ENCODE data around the gene ZNF124. TPM values are rescaled to one million over a fixed set of nuclear protein-coding genes. Genes with fewer than 3 reads are reported as not detected.

Gene ZNF124
- total and polyA plus RNA-seq, 4 experiments from 2014 or later = 6.6 to 26.8 (median 17.1) TPM

GRCh38 chr1:247115141-247115510, 56.7 kb downstream of the ZNF124 start:
- peak overlapping the region in 1 of 8 donors; percentile 7 for H3K4me3 Mint-ChIP-seq
- peaks cover 5 to 6% (median 6%) of the 10 kb centered on the region in 4 donors for H3K4me1 Mint-ChIP-seq
- peak overlapping the region in 2 of 7 donors; percentile 36 to 42 for H3K27ac Mint-ChIP-seq
- intact Hi-C loops (cut with micrococcal nuclease) = no loop called here
- Histone ChIP-seq H3K27ac (ENCODE audit: low read depth, low read length) (no peak overlapping the region), H3K9me3 (ENCODE audit: control insufficient read depth in 1 of 2, low read length in 2 of 2) (no peaks in the 10 kb centered on the region), H3K27me3 (ENCODE audit: insufficient read depth, low read length) (peaks cover 9% of the 10 kb centered on the region), H3K4me1 (ENCODE audit: insufficient read depth, low read length) (peaks cover 14% of the 10 kb centered on the region), H3K36me3 (ENCODE audit: insufficient read depth, low read length) (no peaks in the 10 kb centered on the region), H3K4me3 (ENCODE audit: low read length in 2 of 2) (no peak overlapping the region)
- DNase-seq = no peak
- ChIA-PET POLR2A (ENCODE audit: partially characterized antibody) (no interaction called here), CTCF (ENCODE audit: partially characterized antibody) (no interaction called here)
- peaks cover 8 to 10% of the 10 kb centered on the region in 2 donors for H3K27me3 Mint-ChIP-seq
- peaks cover 0 to 2% of the 10 kb centered on the region in 2 donors for H3K36me3 Mint-ChIP-seq
- peaks cover 0 to 4% (median 0%) of the 10 kb centered on the region in 8 donors for H3K9me3 Mint-ChIP-seq

- CTCF ChIA-PET (ENCODE audit: partially characterized antibody) = no interaction called here
- peaks cover 0 to 6% (median 0%) of the 10 kb centered on the region in 8 donors for H3K9me3 Mint-ChIP-seq
- H3K27me3 ChIP-seq (ENCODE audit: insufficient read depth, low read length) = peaks cover 9% of the 10 kb centered on the region
- no peak for DNase-seq
- peak overlapping the region in 2 of 8 donors; percentile 12 to 75 for H3K4me3 Mint-ChIP-seq
- peaks cover 5 to 6% (median 6%) of the 10 kb centered on the region in 4 donors for H3K4me1 Mint-ChIP-seq
- H3K27me3 Mint-ChIP-seq = peaks cover 12 to 15% of the 10 kb centered on the region in 2 donors
- intact Hi-C loops (cut with micrococcal nuclease) = no loop called here
- H3K27ac ChIP-seq (ENCODE audit: low read depth, low read length) = no peak overlapping the region
- peaks cover 14% of the 10 kb centered on the region for H3K4me1 ChIP-seq (ENCODE audit: insufficient read depth, low read length)
- POLR2A ChIA-PET (ENCODE audit: partially characterized antibody) = no interaction called here
- no peak overlapping the region for H3K4me3 ChIP-seq (ENCODE audit: low read length in 2 of 2)
- peak overlapping the region in 2 of 7 donors; percentile 36 to 42 for H3K27ac Mint-ChIP-seq
- H3K36me3 Mint-ChIP-seq = peaks cover 0 to 2% of the 10 kb centered on the region in 2 donors
- no peaks in the 10 kb centered on the region for H3K9me3 ChIP-seq (ENCODE audit: control insufficient read depth in 1 of 2, low read length in 2 of 2)
- no peaks in the 10 kb centered on the region for H3K36me3 ChIP-seq (ENCODE audit: insufficient read depth, low read length)
These were observed 57.3 kb downstream of the ZNF124 start for GRCh38 chr1:247114351-247115140.

- H3K27me3 ChIP-seq (ENCODE audit: insufficient read depth, low read length) = peaks cover 9% of the 10 kb centered on the region
- peaks cover 0 to 6% (median 0%) of the 10 kb centered on the region in 8 donors for H3K9me3 Mint-ChIP-seq
- peaks cover 14% of the 10 kb centered on the region for H3K4me1 ChIP-seq (ENCODE audit: insufficient read depth, low read length)
- H3K9me3 ChIP-seq (ENCODE audit: control insufficient read depth in 1 of 2, low read length in 2 of 2) = no peaks in the 10 kb centered on the region
- peak overlapping the region in 1 of 7 donors; percentile 21 for H3K27ac Mint-ChIP-seq
- intact Hi-C loops (cut with micrococcal nuclease) = no loop called here
- ChIA-PET CTCF (ENCODE audit: partially characterized antibody) (no interaction called here), POLR2A (ENCODE audit: partially characterized antibody) (no interaction called here)
- H3K27ac ChIP-seq (ENCODE audit: low read depth, low read length) = no peak overlapping the region
- DNase-seq = no peak
- H3K36me3 ChIP-seq (ENCODE audit: insufficient read depth, low read length) = no peaks in the 10 kb centered on the region
- no peak overlapping the region for H3K4me3 ChIP-seq (ENCODE audit: low read length in 2 of 2)
- peaks cover 0 to 2% of the 10 kb centered on the region in 2 donors for H3K36me3 Mint-ChIP-seq
- peak overlapping the region in 5 of 8 donors; percentile 12 to 75 (median 20) for H3K4me3 Mint-ChIP-seq
- peaks cover 5 to 6% (median 6%) of the 10 kb centered on the region in 4 donors for H3K4me1 Mint-ChIP-seq
- peaks cover 18 to 20% of the 10 kb centered on the region in 2 donors for H3K27me3 Mint-ChIP-seq
These were observed 58.0 kb downstream of the ZNF124 start for GRCh38 chr1:247113733-247114271.

GRCh38 chr1:247113094-247113497, 58.7 kb downstream of the ZNF124 start:
- Histone ChIP-seq H3K4me3 (ENCODE audit: low read length in 2 of 2) (no peak overlapping the region), H3K9me3 (ENCODE audit: control insufficient read depth in 1 of 2, low read length in 2 of 2) (no peaks in the 10 kb centered on the region), H3K36me3 (ENCODE audit: insufficient read depth, low read length) (no peaks in the 10 kb centered on the region), H3K27ac (ENCODE audit: low read depth, low read length) (no peak overlapping the region), H3K27me3 (ENCODE audit: insufficient read depth, low read length) (peaks cover 9% of the 10 kb centered on the region), H3K4me1 (ENCODE audit: insufficient read depth, low read length) (peaks cover 14% of the 10 kb centered on the region)
- intact Hi-C loops (cut with micrococcal nuclease) = no loop called here
- ChIA-PET CTCF (ENCODE audit: partially characterized antibody) (no interaction called here), POLR2A (ENCODE audit: partially characterized antibody) (no interaction called here)
- H3K27me3 Mint-ChIP-seq = peaks cover 25 to 27% of the 10 kb centered on the region in 2 donors
- no peak for DNase-seq
- H3K9me3 Mint-ChIP-seq = peaks cover 0 to 6% (median 0%) of the 10 kb centered on the region in 8 donors
- H3K36me3 Mint-ChIP-seq = peaks cover 0 to 2% of the 10 kb centered on the region in 2 donors
- peaks cover 5 to 6% (median 6%) of the 10 kb centered on the region in 4 donors for H3K4me1 Mint-ChIP-seq
- peak overlapping the region in 4 of 8 donors; percentile 17 to 75 (median 28) for H3K4me3 Mint-ChIP-seq
- peak overlapping the region in 1 of 7 donors; percentile 21 for H3K27ac Mint-ChIP-seq

- no peak overlapping the region for H3K27ac ChIP-seq (ENCODE audit: low read depth, low read length)
- peaks cover 5 to 6% (median 6%) of the 10 kb centered on the region in 4 donors for H3K4me1 Mint-ChIP-seq
- peak overlapping the region; percentile 12 to 75 (median 66) for H3K4me3 Mint-ChIP-seq
- DNase-seq = no peak
- peaks cover 29 to 30% of the 10 kb centered on the region in 2 donors for H3K27me3 Mint-ChIP-seq
- H3K4me1 ChIP-seq (ENCODE audit: insufficient read depth, low read length) = peaks cover 14% of the 10 kb centered on the region
- ChIA-PET CTCF (ENCODE audit: partially characterized antibody) (no interaction called here), POLR2A (ENCODE audit: partially characterized antibody) (no interaction called here)
- no peaks in the 10 kb centered on the region for H3K36me3 ChIP-seq (ENCODE audit: insufficient read depth, low read length)
- no peak overlapping the region for H3K4me3 ChIP-seq (ENCODE audit: low read length in 2 of 2)
- H3K27ac Mint-ChIP-seq = peak overlapping the region in 1 of 7 donors; percentile 36
- H3K9me3 Mint-ChIP-seq = peaks cover 0 to 6% (median 0%) of the 10 kb centered on the region in 8 donors
- no peaks in the 10 kb centered on the region for H3K9me3 ChIP-seq (ENCODE audit: control insufficient read depth in 1 of 2, low read length in 2 of 2)
- H3K27me3 ChIP-seq (ENCODE audit: insufficient read depth, low read length) = peaks cover 9% of the 10 kb centered on the region
- peaks cover 0 to 2% of the 10 kb centered on the region in 2 donors for H3K36me3 Mint-ChIP-seq
- intact Hi-C loops (cut with micrococcal nuclease) = no loop called here
These were observed 59.4 kb downstream of the ZNF124 start for GRCh38 chr1:247112479-247112781.

- no peak for DNase-seq
- Histone ChIP-seq H3K4me3 (ENCODE audit: low read length in 2 of 2) (no peak overlapping the region), H3K4me1 (ENCODE audit: insufficient read depth, low read length) (peaks cover 14% of the 10 kb centered on the region), H3K27ac (ENCODE audit: low read depth, low read length) (no peak overlapping the region), H3K9me3 (ENCODE audit: control insufficient read depth in 1 of 2, low read length in 2 of 2) (no peaks in the 10 kb centered on the region), H3K27me3 (ENCODE audit: insufficient read depth, low read length) (peaks cover 9% of the 10 kb centered on the region), H3K36me3 (ENCODE audit: insufficient read depth, low read length) (no peaks in the 10 kb centered on the region)
- intact Hi-C loops (cut with micrococcal nuclease) = no loop called here
- peaks cover 0 to 2% of the 10 kb centered on the region in 2 donors for H3K36me3 Mint-ChIP-seq
- H3K4me3 Mint-ChIP-seq = peak overlapping the region in 4 of 8 donors; percentile 44 to 66 (median 48)
- H3K9me3 Mint-ChIP-seq = peaks cover 0 to 6% (median 0%) of the 10 kb centered on the region in 8 donors
- ChIA-PET POLR2A (ENCODE audit: partially characterized antibody) (no interaction called here), CTCF (ENCODE audit: partially characterized antibody) (no interaction called here)
- H3K27me3 Mint-ChIP-seq = peaks cover 33 to 34% of the 10 kb centered on the region in 2 donors
- no peak overlapping the region for H3K27ac Mint-ChIP-seq
- peaks cover 5 to 6% (median 6%) of the 10 kb centered on the region in 4 donors for H3K4me1 Mint-ChIP-seq
These were observed 59.9 kb downstream of the ZNF124 start for GRCh38 chr1:247111700-247112478.

GRCh38 chr1:247111259-247111699, 60.5 kb downstream of the ZNF124 start:
- H3K27ac ChIP-seq (ENCODE audit: low read depth, low read length) = no peak overlapping the region
- intact Hi-C loops (cut with micrococcal nuclease) = no loop called here
- no peak overlapping the region for H3K27ac Mint-ChIP-seq
- H3K36me3 Mint-ChIP-seq = peaks cover 0 to 2% of the 10 kb centered on the region in 2 donors
- no peaks in the 10 kb centered on the region for H3K36me3 ChIP-seq (ENCODE audit: insufficient read depth, low read length)
- peaks cover 14% of the 10 kb centered on the region for H3K4me1 ChIP-seq (ENCODE audit: insufficient read depth, low read length)
- no peak for DNase-seq
- no peaks in the 10 kb centered on the region for H3K9me3 ChIP-seq (ENCODE audit: control insufficient read depth in 1 of 2, low read length in 2 of 2)
- peak overlapping the region; percentile 71 to 84 (median 76) for H3K4me3 Mint-ChIP-seq
- peaks cover 9% of the 10 kb centered on the region for H3K27me3 ChIP-seq (ENCODE audit: insufficient read depth, low read length)
- peak overlapping the region in 1 of 2 donors; percentile 22 for H3K4me3 ChIP-seq (ENCODE audit: low read length in 2 of 2)
- CTCF ChIA-PET (ENCODE audit: partially characterized antibody) = no interaction called here
- peaks cover 0 to 6% (median 0%) of the 10 kb centered on the region in 8 donors for H3K9me3 Mint-ChIP-seq
- POLR2A ChIA-PET (ENCODE audit: partially characterized antibody) = no interaction called here
- H3K27me3 Mint-ChIP-seq = peaks cover 34% of the 10 kb centered on the region in 2 donors
- H3K4me1 Mint-ChIP-seq = peaks cover 5 to 6% (median 6%) of the 10 kb centered on the region in 4 donors
